ENCODE results near the gene CASR.

CASR gene

DNA sequence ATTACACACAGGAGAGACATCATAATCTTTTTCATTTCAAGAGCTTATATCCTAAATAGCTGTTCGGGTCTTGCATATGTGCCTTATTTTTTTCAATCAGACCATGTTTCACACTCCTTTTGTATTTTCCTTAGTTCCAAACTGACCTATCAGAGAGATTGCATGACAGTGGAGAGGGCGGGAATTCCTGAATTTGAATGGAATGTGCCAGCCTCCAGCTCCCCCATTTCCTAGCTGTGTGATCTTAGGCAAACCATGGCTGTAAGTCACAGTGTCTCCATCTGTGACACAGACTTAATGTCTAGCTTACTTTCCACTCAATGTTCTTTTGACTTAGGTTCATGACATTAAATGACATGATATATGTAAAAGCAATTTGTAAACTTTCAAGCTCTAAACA is 79.6 kb downstream of the CASR start:
- no peak for DNase-seq

DNA sequence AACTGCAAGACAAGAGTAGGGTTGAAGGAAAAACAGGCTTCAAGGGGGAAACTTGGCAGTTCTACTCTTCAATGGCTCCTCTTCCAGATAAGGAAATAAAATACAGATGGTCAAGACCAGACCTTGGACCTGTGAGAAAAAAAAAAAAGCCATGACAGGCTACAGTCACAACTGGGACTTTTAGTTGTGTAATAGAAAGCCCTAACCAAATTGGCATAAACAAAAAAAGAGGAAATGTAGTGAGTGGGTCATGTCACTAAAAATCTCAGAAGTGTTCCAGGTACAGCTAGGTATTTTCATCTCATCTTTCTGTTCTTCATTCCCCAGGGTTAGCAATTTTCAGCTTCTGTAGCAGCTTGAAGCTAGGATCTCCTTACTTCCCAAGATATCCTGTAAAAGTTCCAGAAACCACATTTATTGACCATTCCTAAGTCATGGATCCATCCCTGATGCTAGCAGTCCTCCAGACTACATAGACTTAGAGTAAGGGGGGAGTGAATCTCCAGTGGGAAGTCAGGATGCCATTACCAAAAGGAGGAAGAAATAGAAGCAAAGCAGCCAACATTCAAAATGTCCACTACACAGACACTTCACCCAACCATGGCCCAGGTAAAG is 80.6 kb downstream of the CASR start:
- DNase-seq: no peak

DNA sequence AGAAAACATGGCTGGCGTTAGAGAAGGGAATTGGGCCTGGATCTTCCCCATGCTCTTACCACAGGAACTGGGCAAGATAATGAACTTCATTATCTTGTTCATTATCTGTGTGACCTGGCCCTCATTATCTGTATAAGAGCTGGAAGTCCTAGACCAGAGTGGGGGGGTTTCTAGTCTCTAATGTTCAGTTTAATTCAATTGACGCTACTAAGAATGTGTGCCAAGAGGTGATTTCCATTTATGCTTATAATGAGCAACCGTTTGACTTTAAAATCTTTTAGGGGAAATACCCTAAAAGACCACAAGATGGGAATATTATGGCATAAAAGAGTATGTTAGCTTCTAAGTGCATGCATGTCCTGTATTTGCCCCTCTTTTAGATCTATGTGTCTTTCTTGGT is 82.5 kb downstream of the CASR start:
- no peak for DNase-seq

DNA sequence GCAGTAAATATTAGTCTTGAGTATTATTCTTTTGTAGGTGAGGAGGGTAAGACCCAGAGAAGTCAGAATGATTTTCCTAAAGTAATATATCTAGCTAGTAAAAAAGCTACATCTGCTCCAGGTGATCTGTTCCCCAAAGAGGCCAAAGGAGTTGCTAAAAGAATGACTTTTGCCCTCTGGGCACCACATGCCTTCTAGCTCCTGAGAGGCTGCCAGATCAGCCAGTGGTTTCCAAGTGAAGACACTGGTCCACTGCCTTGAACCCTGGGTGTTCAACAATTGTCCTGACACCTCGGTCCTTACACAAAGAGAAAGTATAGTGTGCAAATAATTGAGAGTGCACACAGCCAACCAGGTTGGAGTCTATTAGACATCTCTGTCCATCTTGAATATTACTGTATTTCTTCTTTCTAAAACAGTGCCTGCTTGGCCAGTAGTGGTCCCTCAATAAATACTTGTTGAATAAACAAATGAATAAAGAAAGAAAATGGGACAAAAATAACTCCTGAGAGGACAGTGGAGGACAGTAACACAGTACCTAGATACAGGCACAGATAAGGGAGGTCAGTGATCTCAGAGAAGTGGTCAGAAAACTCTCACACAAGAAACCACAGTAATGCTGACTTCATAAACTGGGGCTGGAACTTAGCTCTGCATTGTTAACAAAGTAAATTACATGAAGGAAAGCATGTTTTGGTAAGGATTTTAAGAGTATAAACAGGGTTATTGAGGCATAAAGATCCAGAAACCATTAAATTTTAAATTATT is 85.0 kb downstream of the CASR start:
- no peak for DNase-seq

DNA sequence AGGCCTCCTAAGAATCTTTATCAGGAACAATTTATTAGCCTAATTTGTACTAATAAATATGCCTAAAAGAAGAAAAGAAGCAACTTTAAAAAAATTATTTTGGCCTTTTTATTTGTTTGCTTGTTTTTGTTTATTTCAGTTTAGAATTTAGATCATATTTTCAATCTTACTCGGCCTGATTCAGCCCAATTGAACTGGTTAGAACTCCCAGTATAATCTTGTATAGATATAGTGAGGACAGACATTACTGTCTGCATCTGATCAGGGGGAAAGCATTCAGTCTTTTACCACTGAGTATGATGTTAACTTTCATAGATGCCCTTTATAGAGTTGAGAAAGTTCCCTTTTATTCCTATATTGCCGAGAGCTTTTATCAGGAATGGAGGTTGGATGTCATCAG is 85.6 kb downstream of the CASR start:
- no peak for DNase-seq

DNA sequence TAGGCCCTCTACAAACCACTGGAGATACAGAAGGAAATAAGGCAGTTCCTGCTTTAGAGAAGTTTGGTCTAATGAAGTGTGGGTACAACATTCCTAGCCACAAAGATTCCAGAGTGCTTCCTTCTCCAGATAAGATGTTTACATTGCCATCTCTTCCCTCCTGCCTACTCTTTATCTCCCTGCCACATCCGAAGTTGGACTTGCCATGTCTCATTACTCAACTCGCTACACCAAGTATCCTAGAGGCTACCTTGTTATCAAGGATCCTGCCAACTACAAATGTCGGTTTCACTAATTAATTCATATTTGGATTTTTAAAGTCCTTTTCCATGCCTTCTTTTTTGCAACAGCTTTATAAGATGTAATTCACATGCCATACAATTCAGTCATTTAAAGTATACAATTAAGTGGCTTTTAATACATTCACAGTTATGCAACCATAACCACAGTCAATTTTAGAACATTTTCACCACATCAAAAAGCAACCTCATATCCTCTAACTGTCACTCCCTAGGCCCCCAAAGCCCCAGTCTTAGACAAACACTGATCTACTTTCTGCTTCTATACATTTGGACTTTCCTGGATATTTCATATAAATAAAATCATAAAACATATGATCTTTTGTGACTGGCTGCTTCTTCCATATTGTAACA is 87.9 kb downstream of the CASR start:
- no peak for DNase-seq

DNA sequence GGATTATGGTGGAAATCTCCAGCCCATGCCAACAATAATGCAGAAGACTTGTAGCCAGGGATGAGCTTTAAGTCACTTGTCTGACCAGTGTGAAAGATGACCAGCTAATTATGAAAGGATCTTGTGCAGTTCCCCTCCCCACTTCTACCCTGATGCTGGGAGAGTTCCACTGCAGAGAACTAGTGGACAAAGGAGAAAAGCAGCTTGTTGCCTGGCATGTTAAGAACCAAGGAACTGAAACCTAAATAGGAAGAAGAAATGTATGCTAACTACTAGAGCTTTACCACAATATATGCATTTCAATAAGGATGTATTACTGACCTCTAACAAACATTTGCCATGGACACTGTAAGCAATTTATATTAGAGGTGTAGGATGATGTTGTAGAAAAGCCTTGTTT is 89.4 kb downstream of the CASR start:
- no peak for DNase-seq

DNA sequence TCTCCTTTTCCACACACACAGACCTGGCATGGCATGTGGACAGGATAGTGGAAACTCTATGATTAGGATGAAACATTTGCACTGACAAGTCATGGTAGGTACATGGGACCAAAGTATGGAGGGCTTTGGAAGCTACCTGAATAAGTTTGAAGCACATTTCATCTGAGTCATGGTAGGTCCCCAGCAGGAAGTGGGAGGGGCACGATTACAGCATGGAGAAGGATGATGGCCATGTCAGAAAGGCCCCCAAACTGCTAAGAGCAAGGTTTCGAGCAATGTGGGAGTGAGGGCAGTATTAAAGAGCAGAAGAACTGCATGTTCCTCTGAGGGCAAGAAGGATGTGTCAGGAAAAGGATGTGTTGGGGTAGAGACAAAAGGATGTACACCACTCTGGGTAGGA is 90.0 kb downstream of the CASR start:
- no peak for DNase-seq

DNA sequence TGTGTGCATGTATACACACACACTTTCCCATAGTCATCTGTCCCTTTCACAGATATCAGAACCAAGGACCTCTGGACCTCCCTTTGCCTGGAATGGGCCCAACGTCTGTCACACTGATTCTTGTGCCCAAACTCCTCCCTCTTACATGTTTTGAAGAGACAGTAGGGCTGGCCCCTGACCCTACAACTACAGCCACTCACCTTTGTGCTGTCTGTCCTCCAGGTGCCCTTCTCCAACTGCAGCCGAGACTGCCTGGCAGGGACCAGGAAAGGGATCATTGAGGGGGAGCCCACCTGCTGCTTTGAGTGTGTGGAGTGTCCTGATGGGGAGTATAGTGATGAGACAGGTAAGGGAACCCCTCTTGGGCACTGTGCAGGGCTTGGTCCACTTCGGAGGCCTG is 98.4 kb downstream of the CASR start:
- DNase-seq: no peak

DNA sequence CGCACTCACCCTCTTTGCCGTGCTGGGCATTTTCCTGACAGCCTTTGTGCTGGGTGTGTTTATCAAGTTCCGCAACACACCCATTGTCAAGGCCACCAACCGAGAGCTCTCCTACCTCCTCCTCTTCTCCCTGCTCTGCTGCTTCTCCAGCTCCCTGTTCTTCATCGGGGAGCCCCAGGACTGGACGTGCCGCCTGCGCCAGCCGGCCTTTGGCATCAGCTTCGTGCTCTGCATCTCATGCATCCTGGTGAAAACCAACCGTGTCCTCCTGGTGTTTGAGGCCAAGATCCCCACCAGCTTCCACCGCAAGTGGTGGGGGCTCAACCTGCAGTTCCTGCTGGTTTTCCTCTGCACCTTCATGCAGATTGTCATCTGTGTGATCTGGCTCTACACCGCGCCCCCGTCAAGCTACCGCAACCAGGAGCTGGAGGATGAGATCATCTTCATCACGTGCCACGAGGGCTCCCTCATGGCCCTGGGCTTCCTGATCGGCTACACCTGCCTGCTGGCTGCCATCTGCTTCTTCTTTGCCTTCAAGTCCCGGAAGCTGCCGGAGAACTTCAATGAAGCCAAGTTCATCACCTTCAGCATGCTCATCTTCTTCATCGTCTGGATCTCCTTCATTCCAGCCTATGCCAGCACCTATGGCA is 100.5 kb downstream of the CASR start:
- no peak for DNase-seq

DNA sequence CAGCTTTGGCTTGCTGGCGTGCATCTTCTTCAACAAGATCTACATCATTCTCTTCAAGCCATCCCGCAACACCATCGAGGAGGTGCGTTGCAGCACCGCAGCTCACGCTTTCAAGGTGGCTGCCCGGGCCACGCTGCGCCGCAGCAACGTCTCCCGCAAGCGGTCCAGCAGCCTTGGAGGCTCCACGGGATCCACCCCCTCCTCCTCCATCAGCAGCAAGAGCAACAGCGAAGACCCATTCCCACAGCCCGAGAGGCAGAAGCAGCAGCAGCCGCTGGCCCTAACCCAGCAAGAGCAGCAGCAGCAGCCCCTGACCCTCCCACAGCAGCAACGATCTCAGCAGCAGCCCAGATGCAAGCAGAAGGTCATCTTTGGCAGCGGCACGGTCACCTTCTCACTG is 101.0 kb downstream of the CASR start:
- DNase-seq: no peak

DNA sequence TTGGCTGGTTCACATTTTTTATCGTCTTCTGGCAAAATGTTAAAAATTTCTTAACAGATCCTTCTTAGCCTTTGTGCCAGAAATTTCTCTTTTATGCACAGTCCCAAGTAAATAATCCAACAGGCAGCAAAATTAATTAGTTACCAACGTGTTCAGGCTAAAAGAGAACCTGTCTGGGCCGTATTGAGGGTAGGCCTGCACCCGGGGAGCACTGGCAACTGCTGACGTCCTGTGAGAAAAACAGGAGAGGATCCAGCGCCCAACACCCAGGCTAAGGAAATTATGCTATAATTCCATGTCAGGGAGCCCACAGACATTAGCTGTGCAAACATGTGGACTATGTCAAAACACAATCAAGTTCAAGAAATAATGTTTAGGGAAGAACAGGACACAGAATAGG is 110.9 kb downstream of the CASR start:
- DNase-seq: no peak

DNA sequence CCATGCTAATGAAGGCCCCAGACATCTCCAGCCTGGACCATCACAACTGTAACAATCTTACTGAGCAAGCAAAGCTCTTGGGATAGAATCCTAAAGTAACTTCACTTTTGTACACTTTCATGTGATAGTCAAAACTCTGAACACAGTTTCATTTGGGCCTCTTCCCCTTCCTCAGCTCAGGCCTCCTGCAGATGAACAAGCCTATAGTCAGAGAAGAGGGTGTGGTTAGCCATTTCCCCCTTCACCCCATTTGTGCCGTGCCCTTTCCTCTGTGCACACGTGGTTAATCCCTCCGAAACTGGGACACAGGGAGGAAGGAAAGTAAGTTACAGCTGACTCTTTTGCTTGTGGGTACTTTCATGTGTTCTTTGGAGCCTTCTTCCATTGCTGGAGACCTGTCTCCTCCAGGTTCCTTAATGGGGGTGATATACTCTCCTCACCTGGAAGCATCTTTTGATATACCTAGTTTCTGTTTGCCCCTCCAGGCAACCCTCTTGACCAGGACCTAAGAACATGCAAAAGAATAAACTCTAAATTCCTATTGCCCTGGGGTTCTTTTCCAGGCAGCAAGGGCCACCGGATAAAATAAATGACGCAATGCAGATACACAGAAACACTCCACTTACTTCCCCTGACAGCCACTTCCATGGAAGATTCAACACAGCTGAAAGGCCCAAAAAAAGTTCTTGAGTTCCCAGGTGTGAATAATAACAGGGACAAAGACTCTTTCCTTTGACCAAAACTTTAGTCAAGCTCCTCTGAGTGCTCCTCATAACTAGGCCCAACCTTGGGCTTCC is 112.0 kb downstream of the CASR start:
- DNase-seq: no peak

DNA sequence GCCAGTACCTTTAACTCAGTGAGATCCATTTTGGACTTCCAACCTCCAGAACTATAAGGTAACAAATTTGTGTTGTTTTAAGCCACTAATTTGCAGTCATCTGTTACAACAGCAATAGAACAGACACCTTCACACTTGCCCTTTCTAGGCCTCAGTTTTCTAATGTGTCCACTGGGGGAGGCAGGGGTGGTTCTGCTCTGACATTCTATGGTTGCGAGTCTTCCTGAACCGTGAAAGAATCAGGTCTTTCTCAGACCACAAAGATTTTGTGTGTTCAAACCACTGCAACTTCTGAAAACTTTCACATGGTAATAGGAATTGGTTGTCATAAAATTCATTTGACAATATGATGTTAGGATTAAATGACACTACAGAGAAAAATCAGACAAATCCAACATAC is 114.8 kb downstream of the CASR start:
- DNase-seq: peak; percentile 15 to 30

DNA sequence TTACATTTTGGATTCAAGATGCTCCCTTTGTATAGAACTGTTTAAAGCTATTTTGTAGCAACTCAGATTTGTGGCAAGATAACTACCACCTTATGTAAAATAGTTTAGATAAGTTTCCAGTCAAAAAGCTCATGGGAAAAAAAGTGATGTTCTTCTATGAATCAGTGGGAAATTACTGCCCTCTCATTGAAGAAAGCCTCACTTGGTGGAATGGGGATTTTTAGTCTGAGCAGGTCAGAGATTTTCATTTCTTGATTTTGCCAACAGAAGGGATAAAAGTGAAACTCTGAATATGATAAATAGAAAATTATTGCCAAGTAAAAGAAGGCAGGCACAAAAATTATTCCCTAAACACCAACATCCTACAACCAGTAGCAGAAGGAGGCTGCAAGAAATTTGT is 115.7 kb downstream of the CASR start:
- DNase-seq: no peak

DNA sequence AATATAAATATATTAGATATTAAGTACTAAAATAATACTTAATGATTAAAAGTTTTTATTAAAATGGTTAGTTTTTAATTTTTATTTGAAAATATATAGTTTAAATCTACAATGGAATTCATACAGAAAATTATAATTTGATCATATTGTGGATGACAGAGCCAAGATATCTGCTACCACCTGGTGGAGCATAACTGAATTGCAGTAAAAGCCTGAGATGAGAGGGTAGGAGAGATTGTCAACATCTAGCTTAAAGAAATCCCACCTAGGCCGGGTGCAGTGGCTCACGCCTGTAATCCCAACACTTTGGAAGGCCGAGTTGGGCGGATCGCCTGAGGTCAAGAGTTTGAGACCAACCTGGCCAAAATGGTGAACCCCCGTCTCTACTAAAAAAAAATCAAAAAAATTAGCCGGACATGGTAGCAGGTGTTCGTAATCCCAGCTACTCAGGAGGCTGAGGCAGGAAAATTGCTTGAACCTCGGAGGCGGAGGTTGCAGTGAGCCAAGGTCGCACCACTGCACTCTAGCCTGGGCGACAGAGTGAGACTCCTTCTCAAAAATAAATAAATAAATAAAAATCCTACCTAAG is 116.5 kb downstream of the CASR start:
- DNase-seq: peak; percentile 22 to 49

DNA sequence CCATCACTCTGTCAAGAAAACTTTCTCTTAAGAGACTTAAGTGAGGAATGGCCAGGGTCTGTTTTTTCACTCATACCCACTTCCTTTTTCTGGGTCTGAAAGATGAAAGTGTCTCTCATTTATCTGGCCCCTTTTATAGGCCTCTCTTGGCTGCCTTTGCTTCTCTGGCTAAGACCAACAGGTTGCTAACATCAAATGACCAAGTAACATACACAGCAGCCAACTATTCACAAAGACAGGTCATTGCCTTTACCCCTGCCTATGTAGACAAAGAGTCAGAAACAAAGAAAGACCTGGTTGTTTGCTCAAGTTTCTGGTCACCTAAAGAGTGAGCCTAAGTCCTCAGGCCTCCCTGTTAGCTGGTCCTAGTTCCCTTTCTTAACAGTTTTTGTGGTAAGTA is 117.6 kb downstream of the CASR start:
- no peak for DNase-seq

DNA sequence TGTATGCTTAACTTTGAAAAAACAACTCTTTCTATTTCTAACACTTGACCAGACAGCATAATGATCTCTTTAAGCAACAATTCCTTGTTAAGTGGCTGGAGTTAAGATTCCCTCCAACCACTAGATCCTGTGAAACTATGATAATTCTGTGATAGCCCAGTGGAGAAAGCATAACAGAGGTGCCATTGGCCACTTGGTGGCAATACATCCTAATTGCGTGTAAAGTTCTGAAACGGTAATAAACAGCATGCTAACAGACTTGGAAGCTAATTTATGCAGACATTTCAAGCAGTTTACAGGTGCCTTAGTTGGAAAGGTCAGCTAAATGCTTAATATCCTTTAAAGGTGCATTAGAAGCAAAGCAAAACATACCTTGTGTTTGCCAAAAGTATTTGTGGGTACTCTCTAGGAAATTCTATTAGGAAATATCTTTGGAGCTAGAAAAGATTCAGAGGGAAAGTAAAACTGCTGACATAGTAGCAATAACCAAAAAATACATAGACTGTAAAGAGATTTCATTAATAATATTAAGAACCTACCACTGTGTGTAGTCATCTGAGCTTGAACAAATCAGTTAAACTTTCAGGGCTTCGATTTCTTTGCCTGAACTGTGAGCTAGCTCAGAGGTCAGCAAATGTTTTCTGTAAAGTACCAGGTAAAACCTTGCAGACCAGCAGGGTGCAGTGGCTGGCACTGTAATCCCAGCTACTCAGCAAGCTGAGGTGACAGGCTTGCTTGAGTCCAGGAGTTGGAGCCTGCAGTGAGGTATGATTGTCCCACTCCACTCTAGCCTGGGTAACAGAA is 122.6 kb downstream of the CASR start:
- no peak for DNase-seq

DNA sequence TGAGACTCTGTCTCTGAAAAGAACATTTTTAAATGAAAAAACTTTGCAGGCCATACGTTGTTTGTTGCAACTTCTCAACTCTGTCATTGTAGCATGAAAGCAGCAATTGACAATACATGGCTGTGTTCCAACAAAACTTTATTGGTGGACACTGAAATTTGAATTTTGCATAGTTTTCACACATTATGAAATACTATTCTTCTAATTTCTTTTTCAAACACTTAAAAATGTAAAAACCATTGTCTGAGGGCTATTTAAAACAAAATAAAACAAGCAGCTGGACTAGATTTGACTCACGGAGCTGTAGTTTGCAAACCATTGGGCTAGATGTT is 123.1 kb downstream of the CASR start:
- no peak for DNase-seq

DNA sequence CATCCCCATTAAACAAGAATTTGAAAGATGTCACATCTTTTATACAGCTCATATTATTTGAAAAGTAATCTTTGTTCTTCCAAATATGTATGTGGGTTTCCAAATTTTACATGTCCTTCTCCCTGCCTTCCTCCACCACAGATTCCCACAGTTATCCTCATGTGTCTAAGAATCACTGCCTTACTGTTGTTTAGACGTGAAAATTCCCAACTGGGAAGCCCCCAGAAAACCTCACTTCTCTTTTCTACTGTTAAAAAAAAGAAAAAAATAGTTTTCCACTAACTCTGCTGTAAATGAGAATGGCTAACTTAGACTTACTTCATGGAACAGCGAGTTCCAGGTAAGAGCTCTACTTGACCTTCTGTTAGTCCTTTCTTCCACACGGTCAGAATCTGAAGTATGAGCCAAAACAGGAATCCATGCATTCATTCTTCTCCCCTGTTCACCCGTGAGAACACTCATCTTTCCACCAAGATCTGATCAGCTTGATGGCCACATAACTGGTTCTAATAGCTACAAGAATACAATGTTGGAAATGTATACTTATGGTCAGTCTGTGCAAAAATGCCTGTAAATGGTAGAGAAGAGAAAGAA is 123.7 kb downstream of the CASR start:
- DNase-seq: no peak

DNA sequence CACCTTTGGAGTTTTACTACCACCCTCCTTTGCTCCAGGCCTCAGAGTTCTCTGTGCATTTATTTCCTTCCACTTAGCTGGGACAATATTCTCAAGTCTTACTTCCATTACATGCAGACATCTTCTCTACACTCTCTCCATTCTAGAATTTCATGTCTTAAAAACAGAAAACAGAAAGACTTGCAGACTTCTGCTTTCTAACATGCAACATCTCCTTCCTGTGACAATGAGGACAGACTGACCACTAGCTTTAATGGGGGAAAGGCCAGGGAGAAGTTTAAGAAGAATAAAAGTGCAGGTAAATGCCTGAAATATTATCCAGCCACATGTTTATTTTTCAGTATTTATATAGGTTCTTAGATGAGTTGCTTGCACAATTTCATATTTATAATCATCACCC is 124.5 kb downstream of the CASR start:
- no peak for DNase-seq

DNA sequence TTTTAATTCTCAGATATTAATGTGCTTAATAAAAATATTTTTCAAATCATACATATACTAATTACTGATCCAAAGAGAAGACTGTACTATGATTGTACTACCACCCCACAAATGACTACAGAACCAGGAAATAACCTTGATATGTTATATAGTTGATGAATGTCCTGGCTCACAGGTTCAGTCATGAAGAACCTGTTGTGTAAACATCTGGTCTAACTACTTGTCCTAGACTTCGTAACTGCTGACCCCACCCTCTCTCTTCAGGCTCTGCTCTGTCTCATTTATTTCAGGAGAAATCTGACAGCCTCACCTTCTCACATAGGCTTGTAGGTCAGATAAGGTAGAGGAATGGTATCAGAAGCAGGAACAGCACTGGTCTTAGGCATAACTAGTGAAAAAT is 126.9 kb downstream of the CASR start:
- no peak for DNase-seq
